Endothelial cell of umbilical vein (primary cell): ENCODE measurements around the gene ZFAND2B. TPM values are rescaled to one million over a fixed set of nuclear protein-coding genes. Genes with fewer than 3 reads are reported as not detected.

Source experiments
- BruUV-seq: library from RNA; stranded (reverse); fragments of 400-500 nt; replicated peaks from 2 replicates; lab custom pipeline; 2021; lab: Mats Ljungman, UMichigan
- CTCF ChIA-PET: fragments of 300-600, 350-600 bp; sonication (Branson Sonifier 250); formaldehyde crosslinking; loops from one replicate; lab custom pipeline; 2021; ENCODE audit warnings: antibody characterized with exemption, inconsistent platforms; lab: Charles Lee
- POLR2A ChIA-PET: fragments of 300-600, 350-600 bp; sonication (Branson Sonifier 250); formaldehyde crosslinking; loops from one replicate; lab custom pipeline; 2021; ENCODE audit warnings: antibody characterized with exemption, inconsistent platforms; lab: Charles Lee
- DNase-seq: peaks from one replicate; pipeline ENCODE4 v3.0.0-alpha.2; 2011; ENCODE audit warnings: low read depth, low spot score
- FAIRE-seq: peaks from 2 replicates; lab custom pipeline; 2011; peaks lifted over from hg19 to GRCh38; lab: Jason Lieb, UNC
- H2AFZ ChIP-seq: 2 replicates; pipeline ENCODE4 v1.6.0; 2012; ENCODE audit warnings: low read depth, low read length, control low read depth, inconsistent platforms
- H3K27ac ChIP-seq: 2 replicates; pipeline ENCODE4 v1.5.1; 2011; ENCODE audit warnings: low read depth, mild to moderate bottlenecking, control low read depth, low read length, moderate library complexity; ENCODE audit not compliant: insufficient read depth
- H3K27me3 ChIP-seq, 2 experiments: 2 replicates each; pipeline versions ENCODE4 v1.6.0 to v1.6.1; 2011; ENCODE audit warnings: low read length in 2 of 2, mixed read lengths in 1 of 2; ENCODE audit not compliant: control insufficient read depth in 2 of 2, insufficient read depth in 2 of 2
- H3K36me3 ChIP-seq, 2 experiments: 2 replicates in 1 of 2; 3 replicates in 1 of 2; pipeline ENCODE4 v1.5.1; 2011; ENCODE audit warnings: low read length in 2 of 2, mild to moderate bottlenecking in 1 of 2, moderate library complexity in 1 of 2; ENCODE audit not compliant: control insufficient read depth in 2 of 2, insufficient read depth in 2 of 2; ENCODE audit errors: extremely low read depth in 1 of 2
- H3K4me1 ChIP-seq: 3 replicates; pipeline ENCODE4 v1.5.1; 2011; ENCODE audit warnings: mild to moderate bottlenecking, low read length; ENCODE audit not compliant: control insufficient read depth, insufficient read depth; ENCODE audit errors: extremely low read depth
- H3K4me2 ChIP-seq: 2 replicates; pipeline ENCODE4 v1.6.1; 2011; ENCODE audit warnings: low read length, control low read depth, mixed read lengths; ENCODE audit not compliant: insufficient read depth
- H3K4me3 ChIP-seq, 3 experiments: fragments of 200-600 bp in 1 of 3; sonication (generic), shearing (Covaris generic) in 1 of 3; replicated peaks in 1 of 3; 2 replicates each; pipeline ENCODE4 v1.5.1; 2011 to 2016; ENCODE audit warnings: control low read depth in 3 of 3, low read length in 3 of 3, mild to moderate bottlenecking in 2 of 3, inconsistent platforms in 1 of 3, low read depth in 1 of 3, moderate library complexity in 1 of 3; ENCODE audit not compliant: insufficient read depth in 1 of 3
- H3K79me2 ChIP-seq: 2 replicates; pipeline ENCODE4 v1.6.0; 2012; ENCODE audit warnings: low read length, inconsistent platforms; ENCODE audit not compliant: control insufficient read depth, insufficient read depth
- H3K9ac ChIP-seq: replicated peaks from 2 replicates; pipeline ENCODE3; 2011; ENCODE audit warnings: low read length, control low read depth; ENCODE audit not compliant: insufficient read depth; ENCODE audit errors: extremely low read depth
- H3K9me1 ChIP-seq: replicated peaks from 3 replicates; pipeline ENCODE4 v1.6.0; 2011; ENCODE audit warnings: mild to moderate bottlenecking, low read length; ENCODE audit not compliant: control insufficient read depth, insufficient read depth; ENCODE audit errors: extremely low read depth
- H3K9me3 ChIP-seq: replicated peaks from 2 replicates; pipeline ENCODE4 v1.5.1; 2012; ENCODE audit warnings: low read length, inconsistent platforms; ENCODE audit not compliant: control insufficient read depth, insufficient read depth
- H4K20me1 ChIP-seq: replicated peaks from 2 replicates; pipeline ENCODE3; 2011; ENCODE audit warnings: mild to moderate bottlenecking, low read length; ENCODE audit not compliant: control insufficient read depth, insufficient read depth; ENCODE audit errors: extremely low read depth
- CTCF ChIP-seq, 2 donors: IDR thresholded peaks; 1 replicate in 1 of 2; 2 replicates in 1 of 2; pipeline ENCODE4 v1.5.1; 2011; ENCODE audit warnings: low read length in 2 of 2, mild to moderate bottlenecking in 2 of 2, moderate library complexity in 2 of 2, control low read depth in 1 of 2, inconsistent platforms in 1 of 2, low read depth in 1 of 2; ENCODE audit not compliant: insufficient read depth in 1 of 2; ENCODE audit errors: extremely low read depth in 1 of 2
- EZH2 ChIP-seq: IDR thresholded peaks from 2 replicates; pipeline ENCODE4 v1.6.1; 2012; ENCODE audit warnings: borderline replicate concordance, low read depth, mild to moderate bottlenecking, moderate library complexity, low read length, inconsistent platforms; ENCODE audit not compliant: severe bottlenecking
- FOS ChIP-seq: IDR thresholded peaks from 2 replicates; pipeline ENCODE4 v1.6.1; 2011; ENCODE audit warnings: mild to moderate bottlenecking, low read length, moderate library complexity, borderline replicate concordance; ENCODE audit not compliant: insufficient read depth
- GATA2 ChIP-seq: IDR thresholded peaks from 2 replicates; pipeline ENCODE4 v1.7.0; 2011; ENCODE audit warnings: low read depth, mild to moderate bottlenecking, moderate library complexity, mixed read lengths, low read length; ENCODE audit not compliant: insufficient read length, insufficient read depth
- JUN ChIP-seq: IDR thresholded peaks from 2 replicates; pipeline ENCODE4 v1.6.1; 2011; ENCODE audit warnings: borderline replicate concordance, low read depth; ENCODE audit not compliant: insufficient read length, insufficient read depth
- MAX ChIP-seq: IDR thresholded peaks from 2 replicates; pipeline ENCODE4 v1.6.1; 2011; ENCODE audit not compliant: insufficient read depth, insufficient read length
- MYC ChIP-seq: IDR thresholded peaks from one replicate; pipeline ENCODE4 v1.6.1; 2011; ENCODE audit warnings: mild to moderate bottlenecking, low read depth, low read length
- POLR2A ChIP-seq: IDR thresholded peaks from 2 replicates; pipeline ENCODE4 v1.6.1; 2012; ENCODE audit warnings: low read depth, mild to moderate bottlenecking, control low read depth, low read length
- POLR2AphosphoS5 ChIP-seq: IDR thresholded peaks from 2 replicates; pipeline ENCODE4 v1.6.1; 2012; ENCODE audit warnings: low read depth, mild to moderate bottlenecking, control low read depth, low read length, moderate library complexity; ENCODE audit not compliant: insufficient read depth
- dilution Hi-C: fragments of 300-500 bp; cut with MboI; formaldehyde crosslinking; loops from one replicate; pipeline ENCODE4 v1.15.0; 2019; ENCODE audit warnings: low sequenced_read_pairs; ENCODE audit not compliant: extremely low pct_ligation_motif_present
- intact Hi-C: fragments of 100-400 bp; cut with micrococcal nuclease; formaldehyde crosslinking; loops from one replicate; pipeline ENCODE4 v1.10.0; 2022
- polyA plus RNA-seq, 4 experiments: library from polyadenylated mRNA; depleted of rRNA in 3 of 4; stranded (reverse) in 3 of 4; unstranded in 1 of 4; fragments of >200 nt; gene quantifications; 2 replicates each; pipeline versions ENCODE4 v1.2.1 to v1.2.3, GENCODE V29; 2011 to 2012; ENCODE audit warnings: missing spikeins in 1 of 4
- total RNA-seq: library from RNA; stranded (reverse); gene quantifications from 2 replicates; pipeline ENCODE4 v1.2.3, GENCODE V29; 2021

The ZFAND2B gene
- total and polyA plus RNA-seq, 2 donors (not counting 3 experiments of a cell fraction or from before 2014, with no cell fraction given): 23.3 to 52.0 TPM

GRCh38 chr2:219207884-219208740 is 1.5 kb downstream of the ZFAND2B start:
- TF ChIP-seq CTCF (IDR thresholded peaks at IDR 0.05; ENCODE audit: extremely low read depth in 1 of 2, insufficient read depth in 1 of 2, low read depth in 1 of 2, low read length in 2 of 2): no peak
- no peak for TF ChIP-seq FOS
- no peak for TF ChIP-seq GATA2
- TF ChIP-seq POLR2A: no peak
- TF ChIP-seq JUN: no peak
- no peak for TF ChIP-seq POLR2AphosphoS5
- TF ChIP-seq EZH2: no peak
- TF ChIP-seq MAX: no peak
- TF ChIP-seq MYC: no peak
- intact Hi-C loops (loop anchor here (1.0 to 2.0 kb wide), 3 partner anchors 10 to 181 kb away; partner anchors contain the start of genes ABCB6, GLB1L and STK16), dilution Hi-C loops (no loop called here)
- H3K4me1 ChIP-seq: peaks cover 18% of the 10 kb centered on the region
- peaks cover 0 to 9% of the 10 kb centered on the region in 2 experiments for H3K36me3 ChIP-seq
- no peaks in the 10 kb centered on the region for H4K20me1 ChIP-seq
- CTCF ChIA-PET: interaction anchor here (0.7 to 3.1 kb wide), 6 partner anchors 15 to 178 kb away, joined by 3 to 12 read pairs (median 6); no protein-coding TSS in a partner anchor
- H3K9ac ChIP-seq: no peak overlapping the region
- H3K27me3 ChIP-seq: no peaks in the 10 kb centered on the region
- peak overlapping the region; percentile 71 for H3K4me2 ChIP-seq
- DNase-seq (peak; percentile 18), FAIRE-seq (peak; percentile 8)
- H3K4me3 ChIP-seq: no peak overlapping the region
- no TSS peak for BruUV-seq
- H3K9me1 ChIP-seq: no peaks in the 10 kb centered on the region
- H3K27ac ChIP-seq: no peak overlapping the region
- H3K79me2 ChIP-seq: no peaks in the 10 kb centered on the region
- no peaks in the 10 kb centered on the region for H3K9me3 ChIP-seq
- H2AFZ ChIP-seq: no peak overlapping the region
- POLR2A ChIA-PET: no interaction called here
